SK-N-SH (cell line): ENCODE measurements around the gene PI4K2A.

ENCODE experiments used
- EP300 ChIP-seq, 2 experiments: IDR thresholded peaks; 2 replicates each; pipeline versions ENCODE4 v1.4.0 to v1.6.1; 2012; ENCODE audit warnings: borderline replicate concordance in 1 of 2, low read depth in 1 of 2, low read length in 1 of 2
- EZH2phosphoT487 ChIP-seq: fragments of 200-600 bp; sonication (generic); IDR thresholded peaks from 2 replicates; pipeline ENCODE4 v1.6.1; 2017; ENCODE audit warnings: low read depth, mixed run types, mild to moderate bottlenecking, antibody characterized with exemption, moderate library complexity, borderline replicate concordance
- FOXJ3 ChIP-seq: sonication (generic); formaldehyde crosslinking; IDR thresholded peaks from 2 replicates; pipeline ENCODE4 v1.5.1; 2020; ENCODE audit warnings: mild to moderate bottlenecking, missing genetic modification reagents
- GABPA ChIP-seq: IDR thresholded peaks from 2 replicates; pipeline ENCODE4 v1.4.0; 2012; ENCODE audit warnings: low read depth, mild to moderate bottlenecking
- GATA2 ChIP-seq: sonication (generic); formaldehyde crosslinking; IDR thresholded peaks from 2 replicates; pipeline ENCODE4 v1.5.0; 2020; ENCODE audit warnings: mild to moderate bottlenecking, missing genetic modification reagents
- RAD21 ChIP-seq: IDR thresholded peaks from 2 replicates; pipeline ENCODE4 v1.6.1; 2012; ENCODE audit warnings: mild to moderate bottlenecking, low read length
- REST ChIP-seq: IDR thresholded peaks from 2 replicates; pipeline ENCODE4 v1.6.1; 2012; ENCODE audit warnings: mild to moderate bottlenecking, low read depth, low read length, moderate library complexity
- SMC3 ChIP-seq: IDR thresholded peaks from 2 replicates; pipeline ENCODE4 v1.6.1; 2012; ENCODE audit warnings: low read depth, low read length, improper control_type of control experiment
- TF ChIP-seq, protein P1 (sequence below): fragments of 200-600 bp; sonication (generic); IDR thresholded peaks from 2 replicates; pipeline ENCODE4 v1.6.1; 2017; ENCODE audit warnings: antibody characterized with exemption, mild to moderate bottlenecking, moderate library complexity
- TF ChIP-seq, protein P2 (sequence below): IDR thresholded peaks from 2 replicates; pipeline ENCODE4 v1.4.0; 2012; ENCODE audit warnings: low read depth, borderline replicate concordance

DNA sequence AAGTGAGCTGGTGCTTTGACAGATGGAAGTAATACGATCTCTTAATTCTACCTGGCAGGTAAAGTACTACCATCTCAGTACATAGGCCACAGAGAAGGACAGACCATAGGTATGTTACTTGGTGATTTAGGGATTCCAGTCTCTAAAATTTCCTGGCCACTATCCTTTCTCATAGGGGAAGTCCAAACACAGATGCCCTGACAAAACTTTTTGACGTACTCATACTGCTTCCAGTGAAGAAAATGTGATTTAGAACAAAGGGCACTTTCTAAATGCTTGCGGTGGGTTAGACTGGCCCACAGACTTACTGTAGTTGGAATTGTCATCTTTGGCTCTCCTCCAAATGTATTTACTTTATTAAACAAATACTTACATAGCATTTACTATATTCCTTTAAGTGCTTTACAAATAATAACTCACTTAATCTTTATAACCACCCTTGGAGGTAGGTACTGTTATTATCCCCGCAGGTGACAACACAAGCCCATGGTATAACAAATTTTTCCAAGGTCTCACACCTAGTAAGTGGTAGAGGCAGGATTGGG lies 3.0 kb downstream of the PI4K2A start:
- TF ChIP-seq, protein P1, sequence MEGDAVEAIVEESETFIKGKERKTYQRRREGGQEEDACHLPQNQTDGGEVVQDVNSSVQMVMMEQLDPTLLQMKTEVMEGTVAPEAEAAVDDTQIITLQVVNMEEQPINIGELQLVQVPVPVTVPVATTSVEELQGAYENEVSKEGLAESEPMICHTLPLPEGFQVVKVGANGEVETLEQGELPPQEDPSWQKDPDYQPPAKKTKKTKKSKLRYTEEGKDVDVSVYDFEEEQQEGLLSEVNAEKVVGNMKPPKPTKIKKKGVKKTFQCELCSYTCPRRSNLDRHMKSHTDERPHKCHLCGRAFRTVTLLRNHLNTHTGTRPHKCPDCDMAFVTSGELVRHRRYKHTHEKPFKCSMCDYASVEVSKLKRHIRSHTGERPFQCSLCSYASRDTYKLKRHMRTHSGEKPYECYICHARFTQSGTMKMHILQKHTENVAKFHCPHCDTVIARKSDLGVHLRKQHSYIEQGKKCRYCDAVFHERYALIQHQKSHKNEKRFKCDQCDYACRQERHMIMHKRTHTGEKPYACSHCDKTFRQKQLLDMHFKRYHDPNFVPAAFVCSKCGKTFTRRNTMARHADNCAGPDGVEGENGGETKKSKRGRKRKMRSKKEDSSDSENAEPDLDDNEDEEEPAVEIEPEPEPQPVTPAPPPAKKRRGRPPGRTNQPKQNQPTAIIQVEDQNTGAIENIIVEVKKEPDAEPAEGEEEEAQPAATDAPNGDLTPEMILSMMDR: no peak
- no peak for TF ChIP-seq RAD21
- no peak for TF ChIP-seq FOXJ3 (CRISPR knock-in tag)
- no peak for TF ChIP-seq GATA2 (CRISPR knock-in tag)
- TF ChIP-seq, protein P2, sequence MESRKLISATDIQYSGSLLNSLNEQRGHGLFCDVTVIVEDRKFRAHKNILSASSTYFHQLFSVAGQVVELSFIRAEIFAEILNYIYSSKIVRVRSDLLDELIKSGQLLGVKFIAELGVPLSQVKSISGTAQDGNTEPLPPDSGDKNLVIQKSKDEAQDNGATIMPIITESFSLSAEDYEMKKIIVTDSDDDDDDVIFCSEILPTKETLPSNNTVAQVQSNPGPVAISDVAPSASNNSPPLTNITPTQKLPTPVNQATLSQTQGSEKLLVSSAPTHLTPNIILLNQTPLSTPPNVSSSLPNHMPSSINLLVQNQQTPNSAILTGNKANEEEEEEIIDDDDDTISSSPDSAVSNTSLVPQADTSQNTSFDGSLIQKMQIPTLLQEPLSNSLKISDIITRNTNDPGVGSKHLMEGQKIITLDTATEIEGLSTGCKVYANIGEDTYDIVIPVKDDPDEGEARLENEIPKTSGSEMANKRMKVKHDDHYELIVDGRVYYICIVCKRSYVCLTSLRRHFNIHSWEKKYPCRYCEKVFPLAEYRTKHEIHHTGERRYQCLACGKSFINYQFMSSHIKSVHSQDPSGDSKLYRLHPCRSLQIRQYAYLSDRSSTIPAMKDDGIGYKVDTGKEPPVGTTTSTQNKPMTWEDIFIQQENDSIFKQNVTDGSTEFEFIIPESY: no peak
- TF ChIP-seq SMC3: no peak
- TF ChIP-seq GABPA: no peak
- TF ChIP-seq EP300 (IDR thresholded peaks at IDR 0.05; ENCODE audit: borderline replicate concordance in 1 of 2, low read depth in 1 of 2, low read length in 1 of 2): no peak
- no peak for TF ChIP-seq EZH2phosphoT487
- TF ChIP-seq REST: no peak
